DMS53 (cell line): ENCODE measurements around the gene VPS8.

Experiments
- DNase-seq: peaks from one replicate; lab custom pipeline; 2025; lab: John Stamatoyannopoulos, UW

Gene VPS8

GRCh38 chr3:184812662-184813042, 686 bp downstream of the VPS8 start:
- DNase-seq = no peak

DNA sequence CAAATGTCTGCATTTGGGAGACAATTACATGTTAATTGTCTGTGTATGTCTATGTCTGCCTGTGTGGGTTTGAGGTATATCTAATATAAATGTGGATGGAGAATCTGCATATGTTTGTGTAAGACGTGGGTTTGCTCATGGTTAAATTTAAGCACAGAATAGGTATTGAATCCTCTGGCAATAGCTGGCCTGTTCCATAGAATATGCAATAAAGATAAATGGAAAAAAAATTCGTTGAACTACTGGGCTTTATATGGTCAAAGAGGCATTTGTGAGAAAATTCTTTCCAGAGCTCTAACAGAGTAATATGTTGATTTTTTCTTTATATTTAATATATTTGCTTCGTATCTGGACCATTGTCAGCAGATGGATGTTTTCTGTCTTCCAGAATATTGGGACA, 1.4 kb downstream of the VPS8 start:
- no peak for DNase-seq

- DNase-seq = no peak
These were observed 2.2 kb downstream of the VPS8 start for GRCh38 chr3:184814214-184814613.

GRCh38 chr3:184815046-184815930, 3.3 kb downstream of the VPS8 start:
- DNase-seq = no peak

GRCh38 chr3:184816614-184817013, 4.6 kb downstream of the VPS8 start:
- DNase-seq = no peak

DNA sequence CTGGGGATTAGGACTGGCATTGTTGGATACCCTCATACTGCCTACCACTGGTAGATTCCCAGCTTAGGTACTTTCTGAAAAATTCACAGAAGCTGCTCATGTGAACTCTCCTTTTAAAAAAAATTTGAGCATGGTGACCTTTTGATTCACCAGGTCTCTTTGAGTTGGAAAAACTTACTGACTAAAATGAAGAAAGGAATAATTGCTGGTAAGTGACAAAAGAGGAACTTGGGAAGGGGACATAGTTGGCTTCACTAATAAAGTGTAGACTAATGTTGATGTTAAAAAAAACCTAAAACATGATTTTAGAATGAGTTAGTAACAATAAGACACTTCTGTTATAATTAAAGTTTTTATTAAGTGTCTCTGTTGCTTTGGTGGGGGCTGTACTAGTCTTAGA, 8.6 kb downstream of the VPS8 start:
- no peak for DNase-seq

GRCh38 chr3:184821034-184821433, 9.1 kb downstream of the VPS8 start:
- DNase-seq = no peak

GRCh38 chr3:184822081-184822480, 10.1 kb downstream of the VPS8 start:
- DNase-seq = no peak

- DNase-seq = no peak
These were observed 10.7 kb downstream of the VPS8 start for GRCh38 chr3:184822654-184823053.

DNA sequence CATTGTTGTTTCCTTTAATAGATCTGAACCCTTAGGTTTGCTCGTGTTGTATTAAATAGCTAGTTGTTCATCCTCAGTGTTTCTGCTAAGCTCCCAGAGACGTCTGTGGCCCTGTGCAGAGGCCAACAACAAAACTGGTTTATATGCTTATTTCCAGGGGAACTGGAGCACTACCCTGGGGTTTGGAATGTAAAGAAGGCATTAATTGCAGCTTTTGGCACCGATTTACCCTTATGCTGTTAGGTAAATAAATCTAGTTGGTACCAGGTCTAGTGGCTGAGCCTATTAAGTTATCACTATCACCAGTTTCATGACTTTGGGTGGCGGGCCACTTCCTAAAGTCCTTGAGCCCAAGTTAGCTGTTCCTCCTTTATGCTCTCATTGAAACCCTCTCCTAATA, 12.0 kb downstream of the VPS8 start:
- no peak for DNase-seq

GRCh38 chr3:184825121-184825820, 13.3 kb downstream of the VPS8 start:
- DNase-seq = no peak

DNA sequence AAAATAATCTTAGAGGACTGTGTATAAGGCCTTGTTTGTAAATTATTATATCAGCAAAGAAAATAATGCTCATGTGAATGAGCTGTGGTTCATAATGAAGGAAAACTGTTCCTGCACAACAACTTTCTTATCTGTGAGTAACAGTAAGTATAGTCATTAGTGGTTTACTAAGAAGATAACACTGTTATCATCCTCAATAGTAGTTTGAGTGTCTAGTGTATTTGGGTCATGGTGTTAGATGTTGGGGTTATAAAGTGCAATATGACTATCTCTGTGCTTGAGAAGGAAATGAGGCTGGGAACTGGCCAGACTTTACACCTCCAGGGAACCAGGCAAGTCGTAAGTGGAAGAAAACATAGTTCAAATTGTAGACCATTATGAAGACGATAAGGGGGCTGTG, 15.6 kb downstream of the VPS8 start:
- no peak for DNase-seq

DNA sequence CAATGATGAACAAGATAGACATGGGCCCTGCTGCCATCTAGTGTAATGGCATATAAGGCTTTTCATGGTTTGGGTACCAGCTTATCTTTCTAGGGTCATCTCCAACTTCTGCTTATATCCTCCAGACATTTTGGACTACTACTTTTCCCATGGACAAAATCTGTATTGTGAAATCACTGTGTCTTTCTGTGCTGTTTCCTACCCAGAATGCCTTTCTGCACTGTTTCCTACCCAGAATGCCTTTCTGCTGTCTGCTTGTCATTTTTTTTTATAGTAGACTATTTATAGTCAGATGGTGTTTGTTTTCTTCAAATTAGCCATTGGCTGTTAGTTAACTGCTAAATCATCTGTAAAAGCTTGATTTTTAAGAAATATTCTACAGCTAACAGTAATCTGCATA, 20.1 kb downstream of the VPS8 start:
- DNase-seq = no peak

DNA sequence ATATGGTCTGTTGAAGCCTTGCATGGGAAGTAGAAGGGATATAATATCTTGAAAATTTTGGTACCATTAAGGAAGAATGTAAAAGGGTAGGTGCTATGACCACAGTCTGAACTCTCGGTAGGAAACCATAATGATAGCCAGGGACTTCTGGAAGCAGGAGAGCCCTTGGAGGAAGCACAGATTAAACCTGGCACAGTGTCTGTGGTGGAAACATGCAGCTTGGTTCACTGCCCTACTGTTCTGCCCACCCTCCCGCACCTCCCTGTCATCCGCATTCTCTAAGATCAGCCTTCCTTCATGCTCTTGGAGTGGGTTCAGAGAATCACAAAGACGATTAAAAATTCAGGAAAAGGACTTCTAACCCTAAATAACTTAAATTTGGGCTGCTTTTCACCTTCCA, 20.9 kb downstream of the VPS8 start:
- no peak for DNase-seq

DNA sequence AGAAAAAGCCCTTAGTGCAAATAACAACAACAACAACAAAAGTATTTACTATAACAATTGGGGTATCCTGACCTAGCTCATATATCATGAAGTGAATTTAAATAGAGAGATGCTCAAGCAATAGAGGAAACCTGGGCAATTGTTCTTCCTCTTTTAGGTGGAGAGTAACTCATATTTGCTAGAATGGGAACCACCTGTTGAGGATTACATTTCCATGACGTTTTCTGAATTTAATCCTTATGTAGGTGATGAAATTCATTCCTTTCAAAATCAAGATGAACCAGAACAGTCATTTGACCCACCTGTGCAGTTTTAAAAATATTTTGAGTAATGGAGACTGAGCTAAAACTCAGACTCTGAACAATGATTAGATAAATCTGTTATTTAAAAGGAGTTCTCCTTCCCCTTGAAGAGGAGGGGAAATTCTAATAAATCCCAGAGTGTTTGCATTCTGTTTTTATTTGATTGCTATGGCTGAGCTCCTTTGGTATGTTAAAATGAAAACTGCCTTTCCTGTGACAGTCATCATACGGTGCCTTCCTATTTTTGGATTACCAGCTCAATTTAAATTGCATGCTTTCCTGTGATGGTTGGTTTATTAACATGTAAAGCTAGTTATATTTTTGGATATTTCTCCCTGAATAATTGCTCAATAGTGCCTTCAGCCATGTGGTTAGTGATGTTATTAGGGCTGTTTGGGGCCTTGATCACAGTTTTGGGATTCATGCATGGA, 24.3 kb downstream of the VPS8 start:
- no peak for DNase-seq

- no peak for DNase-seq
These were observed 30.5 kb downstream of the VPS8 start for GRCh38 chr3:184842433-184842832.

DNA sequence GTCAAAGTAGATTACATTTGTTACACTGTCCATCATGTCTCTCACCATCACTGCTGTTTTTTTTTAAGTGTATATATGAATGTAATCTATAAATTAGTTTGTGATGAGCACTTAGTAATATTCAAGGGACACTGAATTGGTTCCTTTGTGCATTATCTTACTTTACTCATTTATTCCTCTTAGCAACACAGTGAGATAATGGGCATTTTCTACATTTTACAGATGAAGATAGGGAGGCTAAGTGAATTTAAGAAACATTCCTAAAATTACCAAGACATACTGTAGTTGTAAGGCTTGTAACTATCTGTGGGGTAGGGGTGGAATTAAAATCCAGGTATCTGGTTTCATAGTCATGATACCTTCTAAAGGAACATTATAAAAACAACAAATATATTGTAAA, 33.9 kb downstream of the VPS8 start:
- no peak for DNase-seq

DNA sequence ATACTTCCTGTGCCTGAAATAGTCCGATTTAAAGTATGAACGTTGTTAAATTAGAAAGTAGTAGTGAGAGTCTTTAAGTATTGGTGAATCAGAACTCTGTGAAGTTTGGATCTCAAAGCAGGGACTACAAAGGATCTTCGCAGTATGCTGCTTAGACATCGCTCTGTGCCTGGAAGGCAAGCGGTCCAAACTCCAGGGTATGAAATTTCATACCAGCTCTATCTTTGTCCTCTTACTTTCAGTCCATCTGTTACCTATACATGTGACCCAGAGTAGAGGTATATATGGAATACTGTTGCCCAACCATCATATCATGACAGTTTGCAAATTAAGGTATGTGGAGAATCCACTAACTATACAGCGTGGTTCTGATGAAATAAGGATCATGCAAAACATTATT, 34.5 kb downstream of the VPS8 start:
- no peak for DNase-seq

GRCh38 chr3:184848934-184849333, 37.0 kb downstream of the VPS8 start:
- DNase-seq = no peak

DNA sequence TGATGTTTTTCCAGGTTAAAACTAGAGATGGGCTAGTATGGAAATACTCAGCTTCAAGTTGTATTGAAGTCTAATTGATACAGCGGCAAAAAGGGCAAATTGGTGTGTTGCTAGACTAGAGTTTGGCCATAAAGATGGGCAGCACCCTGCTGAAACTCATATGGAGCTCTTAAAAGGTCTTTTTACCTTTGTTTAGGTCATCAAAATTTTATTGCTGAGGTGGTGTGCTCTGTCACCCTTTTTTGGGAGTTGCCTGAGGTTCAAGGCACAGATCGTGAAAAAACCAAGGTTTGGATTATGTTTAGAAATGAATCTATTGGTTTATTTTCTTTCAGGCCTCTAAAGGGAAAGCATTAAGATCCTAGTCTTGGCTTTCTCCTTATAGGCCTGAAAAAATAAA, 38.2 kb downstream of the VPS8 start:
- DNase-seq = no peak

DNA sequence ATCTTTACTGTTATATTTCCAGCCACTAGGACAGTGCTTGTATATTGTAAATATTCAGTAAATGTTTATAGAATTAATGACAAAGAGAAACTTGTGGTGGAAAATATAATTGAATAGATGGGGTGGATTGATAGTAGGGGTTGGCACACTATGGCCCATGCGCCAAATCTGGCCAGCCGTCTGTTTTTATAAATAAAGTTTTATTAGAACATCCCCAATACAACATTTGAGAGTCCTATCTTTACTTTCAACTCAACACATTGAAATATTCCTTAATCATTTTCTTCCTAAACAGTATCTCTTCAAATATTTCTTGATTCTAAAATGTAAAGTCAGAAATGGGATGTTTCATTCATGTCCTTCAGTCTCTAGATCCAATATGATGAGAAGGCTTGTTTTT, 45.1 kb downstream of the VPS8 start:
- no peak for DNase-seq

DNA sequence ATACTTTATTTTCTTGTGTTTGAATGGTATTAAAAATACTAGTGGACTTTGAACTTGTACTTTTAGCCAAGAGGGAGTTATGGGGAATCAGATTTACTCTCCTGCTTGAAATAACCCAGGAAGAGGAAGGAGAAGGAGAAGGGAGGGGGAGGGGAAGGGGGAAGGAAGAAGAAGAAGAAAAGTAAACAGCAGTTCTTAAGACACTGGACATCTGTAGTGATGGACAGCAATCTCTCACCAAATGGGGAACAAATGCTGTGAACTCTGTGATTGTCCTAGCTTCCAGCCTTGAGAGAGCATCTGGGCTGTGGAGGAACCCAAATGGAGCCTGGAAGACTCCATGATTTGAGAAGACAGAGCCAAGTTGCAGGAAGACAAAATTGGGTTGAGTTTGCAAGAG, 52.0 kb downstream of the VPS8 start:
- DNase-seq = no peak

GRCh38 chr3:184868477-184868876, 56.5 kb downstream of the VPS8 start:
- no peak for DNase-seq
